Activated gamma-delta T cell (primary cell): ENCODE data around the gene KCNIP4.

ENCODE experiments used
- DNase-seq: peaks from one replicate; lab custom pipeline; 2025; lab: John Stamatoyannopoulos, UW

Gene KCNIP4

GRCh38 chr4:21688596-21689265 lies 259.8 kb downstream of the KCNIP4 start:
- no peak for DNase-seq

GRCh38 chr4:21685911-21686310 lies 262.7 kb downstream of the KCNIP4 start:
- DNase-seq: no peak

GRCh38 chr4:21680326-21680898 lies 268.2 kb downstream of the KCNIP4 start:
- no peak for DNase-seq

- no peak for DNase-seq
Measured at GRCh38 chr4:21678711-21679110, 269.9 kb downstream of the KCNIP4 start.

- DNase-seq: no peak
Measured at GRCh38 chr4:21677173-21677572, 271.4 kb downstream of the KCNIP4 start.

- no peak for DNase-seq
Measured at GRCh38 chr4:21664355-21664754, 284.2 kb downstream of the KCNIP4 start.

GRCh38 chr4:21656832-21657231 lies 291.7 kb downstream of the KCNIP4 start:
- no peak for DNase-seq

GRCh38 chr4:21655031-21655430 lies 293.5 kb downstream of the KCNIP4 start:
- no peak for DNase-seq

GRCh38 chr4:21652508-21653231 lies 295.9 kb downstream of the KCNIP4 start:
- no peak for DNase-seq

GRCh38 chr4:21649391-21650090 lies 299.0 kb downstream of the KCNIP4 start:
- no peak for DNase-seq

GRCh38 chr4:21645776-21646175 lies 302.8 kb downstream of the KCNIP4 start:
- no peak for DNase-seq

- DNase-seq: no peak
Measured at GRCh38 chr4:21641696-21642095, 306.9 kb downstream of the KCNIP4 start.

- no peak for DNase-seq
Measured at GRCh38 chr4:21638171-21638725, 310.3 kb downstream of the KCNIP4 start.

- DNase-seq: no peak
Measured at GRCh38 chr4:21628916-21629610, 319.5 kb downstream of the KCNIP4 start.

GRCh38 chr4:21628116-21628670 lies 320.4 kb downstream of the KCNIP4 start:
- DNase-seq: no peak

GRCh38 chr4:21625447-21625846 lies 323.1 kb downstream of the KCNIP4 start:
- no peak for DNase-seq

GRCh38 chr4:21605006-21605405 lies 343.6 kb downstream of the KCNIP4 start:
- DNase-seq: no peak

- no peak for DNase-seq
Measured at GRCh38 chr4:21596521-21596920, 352.1 kb downstream of the KCNIP4 start.

GRCh38 chr4:21593671-21594001 lies 354.9 kb downstream of the KCNIP4 start:
- no peak for DNase-seq

- DNase-seq: no peak
Measured at GRCh38 chr4:21592970-21593670, 355.5 kb downstream of the KCNIP4 start.

- no peak for DNase-seq
Measured at GRCh38 chr4:21577056-21577455, 371.5 kb downstream of the KCNIP4 start.
